Natural killer cell (primary cell): ENCODE measurements around the gene RBM4B. TPM values are rescaled to one million over a fixed set of nuclear protein-coding genes. Genes with fewer than 3 reads are reported as not detected.
A peak's percentile ranks its signal among the peaks of the same experiment; 100 is the strongest.

Experiments
- ATAC-seq, 3 donors: fragments of 150-1000 bp in 2 of 3; fragments of 200-7000 bp in 1 of 3; cut with Tn5 transposase; 1 replicate in 1 of 3; 2 replicates in 2 of 3; pipeline ENCODE4 v1.10.0; 2021; ENCODE audit warnings: mild to moderate bottlenecking in 2 of 3, moderate library complexity in 2 of 3
- DNase-seq, 2 donors: peaks; one replicate each; pipeline versions ENCODE4 v3.0.0 to v3.0.0-alpha.2; 2013 to 2021; ENCODE audit warnings: mixed read lengths in 1 of 2
- H3K27ac ChIP-seq: one replicate; pipeline ENCODE4 v1.5.1; 2013; ENCODE audit warnings: mild to moderate bottlenecking, low read length
- H3K27me3 ChIP-seq: one replicate; pipeline ENCODE4 v1.6.1; 2013; ENCODE audit warnings: low read length; ENCODE audit not compliant: control insufficient read depth, insufficient read depth
- H3K36me3 ChIP-seq: one replicate; pipeline ENCODE4 v1.6.1; 2013; ENCODE audit warnings: low read length; ENCODE audit not compliant: control insufficient read depth, insufficient read depth
- H3K4me1 ChIP-seq: one replicate; pipeline ENCODE4 v1.6.1; 2013; ENCODE audit warnings: low read length; ENCODE audit not compliant: control insufficient read depth, insufficient read depth
- H3K4me3 ChIP-seq: one replicate; pipeline ENCODE4 v1.5.1; 2013; ENCODE audit warnings: low read length
- H3K9me3 ChIP-seq: one replicate; pipeline ENCODE4 v1.6.1; 2013; ENCODE audit warnings: low read length; ENCODE audit not compliant: control insufficient read depth, insufficient read depth
- H3K27ac Mint-ChIP-seq, 2 donors: one replicate each; pipeline ENCODE4 v1.8.0; 2022; ENCODE audit warnings: mild to moderate bottlenecking in 2 of 2, mixed read lengths in 2 of 2, moderate library complexity in 1 of 2
- H3K27me3 Mint-ChIP-seq, 2 donors: one replicate each; pipeline ENCODE4 v1.8.0; 2022; ENCODE audit warnings: low read depth in 2 of 2, mixed read lengths in 2 of 2
- H3K36me3 Mint-ChIP-seq: one replicate; pipeline ENCODE4 v1.8.0; 2022; ENCODE audit warnings: mixed read lengths
- H3K4me1 Mint-ChIP-seq, 2 donors: one replicate each; pipeline ENCODE4 v1.8.0; 2022; ENCODE audit warnings: mixed read lengths in 2 of 2
- H3K4me3 Mint-ChIP-seq: one replicate; pipeline ENCODE4 v1.8.0; 2022; ENCODE audit warnings: mild to moderate bottlenecking, moderate library complexity, mixed read lengths
- H3K9me3 Mint-ChIP-seq, 2 donors: one replicate each; pipeline ENCODE4 v1.8.0; 2022; ENCODE audit warnings: mixed read lengths in 2 of 2
- CTCF ChIP-seq: fragments of 200-600 bp; IDR thresholded peaks from one replicate; pipeline ENCODE4 v1.8.0; 2022; ENCODE audit warnings: antibody characterized with exemption
- WGBS: methylation state at CpG from one replicate; pipeline ENCODE4 v1.1.7; 2013; ENCODE audit warnings: missing lambda C conversion rate; ENCODE audit not compliant: insufficient coverage; 5-methylcytosine and 5-hydroxymethylcytosine counted together
- intact Hi-C: fragments of 100-400 bp; cut with micrococcal nuclease; formaldehyde crosslinking; loops from one replicate; pipeline ENCODE4 v1.14.2; 2022
- total RNA-seq, 4 donors: library from RNA; stranded (reverse); fragments of 120-200 nt in 1 of 4; gene quantifications; one replicate each; pipeline versions ENCODE4 v1.2.3 to v1.2.4, GENCODE V29; 2013 to 2022

The RBM4B gene
- total RNA-seq, 3 donors from 2014 or later (not counting 1 experiment from before 2014, with no cell fraction given), result 11.1 to 23.0 (median 12.4) TPM

GRCh38 chr11:66720899-66721470 is 43.3 kb upstream of the RBM4B start:
- Mint-ChIP-seq H3K36me3 (no peaks in the 10 kb centered on the region), H3K27me3 (peaks cover 12 to 34% of the 10 kb centered on the region in 2 donors), H3K4me3 (no peak overlapping the region), H3K4me1 (peaks cover 0 to 7% of the 10 kb centered on the region in 2 donors), H3K27ac (no peak overlapping the region), H3K9me3 (no peaks in the 10 kb centered on the region)
- 86% methylated on average over 13 of the region's 13 CpGs for whole genome bisulfite sequencing
- no peak for DNase-seq
- intact Hi-C loops, result no loop called here
- H3K9me3 ChIP-seq, result no peaks in the 10 kb centered on the region
- H3K36me3 ChIP-seq, result no peaks in the 10 kb centered on the region
- no peak for ATAC-seq
- TF ChIP-seq CTCF, result no peak
- peaks cover 11% of the 10 kb centered on the region for H3K4me1 ChIP-seq
- H3K27me3 ChIP-seq, result peaks cover 5% of the 10 kb centered on the region
- no peak overlapping the region for H3K4me3 ChIP-seq
- H3K27ac ChIP-seq, result no peak overlapping the region

- peaks cover 3% of the 10 kb centered on the region for H3K27me3 ChIP-seq
- H3K27ac ChIP-seq, result no peak overlapping the region
- Mint-ChIP-seq H3K4me3 (no peak overlapping the region), H3K9me3 (no peaks in the 10 kb centered on the region), H3K27me3 (peaks cover 10 to 31% of the 10 kb centered on the region in 2 donors), H3K27ac (peak overlapping the region in 1 of 2 donors; percentile 71), H3K4me1 (peaks cover 0 to 7% of the 10 kb centered on the region in 2 donors), H3K36me3 (no peaks in the 10 kb centered on the region)
- TF ChIP-seq CTCF, result no peak
- H3K4me3 ChIP-seq, result no peak overlapping the region
- WGBS, result 64% methylated on average over 15 of the region's 15 CpGs
- no peaks in the 10 kb centered on the region for H3K9me3 ChIP-seq
- H3K4me1 ChIP-seq, result peaks cover 11% of the 10 kb centered on the region
- peak; percentile 21 to 64 (median 58) for ATAC-seq
- no peaks in the 10 kb centered on the region for H3K36me3 ChIP-seq
- intact Hi-C loops, result no loop called here
- peak in 1 of 2 donors; percentile 30 for DNase-seq
Observed at GRCh38 chr11:66720223-66720898, 42.7 kb upstream of the RBM4B start.

- Mint-ChIP-seq H3K27ac (no peak overlapping the region), H3K9me3 (no peaks in the 10 kb centered on the region), H3K27me3 (peaks cover 10 to 27% of the 10 kb centered on the region in 2 donors), H3K4me3 (no peak overlapping the region), H3K36me3 (no peaks in the 10 kb centered on the region), H3K4me1 (peaks cover 0 to 7% of the 10 kb centered on the region in 2 donors)
- H3K27ac ChIP-seq, result no peak overlapping the region
- DNase-seq (no peak), ATAC-seq (no peak)
- intact Hi-C loops, result no loop called here
- H3K4me3 ChIP-seq, result no peak overlapping the region
- 90% methylated on average over 8 of the region's 8 CpGs for WGBS
- H3K4me1 ChIP-seq, result peaks cover 11% of the 10 kb centered on the region
- H3K27me3 ChIP-seq, result no peaks in the 10 kb centered on the region
- no peaks in the 10 kb centered on the region for H3K9me3 ChIP-seq
- H3K36me3 ChIP-seq, result no peaks in the 10 kb centered on the region
- no peak for TF ChIP-seq CTCF
Observed at GRCh38 chr11:66719111-66719872, 41.6 kb upstream of the RBM4B start.
